Loucy (cell line): ENCODE results near the gene ZIC4.

Experiments used
- H2AFZ ChIP-seq: fragments of 200-600 bp; sonication (generic); 2 replicates; pipeline ENCODE4 v1.6.0; 2016; ENCODE audit warnings: antibody characterized with exemption, mild to moderate bottlenecking, low read length, moderate library complexity
- H3F3A ChIP-seq: fragments of 200-600 bp; 2 replicates; pipeline ENCODE4 v1.6.0; 2016; ENCODE audit warnings: antibody characterized with exemption, low read depth, mild to moderate bottlenecking
- H3K27me3 ChIP-seq: fragments of 200-600 bp; sonication (generic); 2 replicates; pipeline ENCODE4 v1.6.1; 2014; ENCODE audit warnings: low read length, mild to moderate bottlenecking; ENCODE audit not compliant: insufficient read depth, poor library complexity, severe bottlenecking
- H3K36me3 ChIP-seq: fragments of 200-600 bp; sonication (generic); 2 replicates; pipeline ENCODE4 v1.6.1; 2016; ENCODE audit warnings: low read length; ENCODE audit not compliant: insufficient read depth
- H3K4me1 ChIP-seq: fragments of 200-600 bp; sonication (generic); 2 replicates; pipeline ENCODE4 v1.5.1; 2014; ENCODE audit warnings: low read length, mild to moderate bottlenecking; ENCODE audit not compliant: insufficient read depth, poor library complexity, severe bottlenecking
- H3K4me2 ChIP-seq: fragments of 200-600 bp; sonication (generic); 2 replicates; pipeline ENCODE4 v1.6.0; 2014; ENCODE audit warnings: antibody characterized with exemption, low read length, low read depth, mild to moderate bottlenecking; ENCODE audit not compliant: poor library complexity, severe bottlenecking
- H3K4me3 ChIP-seq: fragments of 200-600 bp; sonication (generic); 2 replicates; pipeline ENCODE4 v1.5.1; 2014; ENCODE audit warnings: low read length, mild to moderate bottlenecking, mixed read lengths; ENCODE audit not compliant: poor library complexity, severe bottlenecking
- H3K79me2 ChIP-seq: fragments of 200-600 bp; sonication (generic); 2 replicates; pipeline ENCODE4 v1.6.1; 2014; ENCODE audit warnings: low read length; ENCODE audit not compliant: insufficient read depth
- H3K9ac ChIP-seq: fragments of 200-600 bp; sonication (generic); 2 replicates; pipeline ENCODE4 v1.6.0; 2014; ENCODE audit warnings: mild to moderate bottlenecking, low read depth, low read length, moderate library complexity; ENCODE audit not compliant: poor library complexity, severe bottlenecking
- H3K9me2 ChIP-seq: fragments of 200-600 bp; sonication (generic); replicated peaks from 2 replicates; pipeline ENCODE4 v1.6.1; 2016; ENCODE audit warnings: low read depth, low read length, mixed read lengths
- H3K9me3 ChIP-seq: fragments of 200-600 bp; sonication (generic); 2 replicates; pipeline ENCODE4 v1.6.1; 2014; ENCODE audit warnings: mild to moderate bottlenecking, antibody characterized with exemption, low read length, low read depth; ENCODE audit not compliant: insufficient read depth
- H4K20me1 ChIP-seq: fragments of 200-600 bp; sonication (generic); 2 replicates; pipeline ENCODE4 v1.6.0; 2014; ENCODE audit warnings: antibody characterized with exemption, low read length, mild to moderate bottlenecking; ENCODE audit not compliant: insufficient read depth, poor library complexity, severe bottlenecking
- EZH2phosphoT487 ChIP-seq: fragments of 200-600 bp; IDR thresholded peaks from 2 replicates; pipeline ENCODE4 v1.6.1; 2018; ENCODE audit warnings: antibody characterized with exemption, mild to moderate bottlenecking, moderate library complexity, borderline replicate concordance
- TF ChIP-seq, protein P1 (sequence below): fragments of 200-600 bp; sonication (generic); conservative IDR thresholded peaks from 2 replicates; pipeline ENCODE4 v1.5.1; 2014; ENCODE audit warnings: mild to moderate bottlenecking, antibody characterized with exemption, low read length

Gene ZIC4

DNA sequence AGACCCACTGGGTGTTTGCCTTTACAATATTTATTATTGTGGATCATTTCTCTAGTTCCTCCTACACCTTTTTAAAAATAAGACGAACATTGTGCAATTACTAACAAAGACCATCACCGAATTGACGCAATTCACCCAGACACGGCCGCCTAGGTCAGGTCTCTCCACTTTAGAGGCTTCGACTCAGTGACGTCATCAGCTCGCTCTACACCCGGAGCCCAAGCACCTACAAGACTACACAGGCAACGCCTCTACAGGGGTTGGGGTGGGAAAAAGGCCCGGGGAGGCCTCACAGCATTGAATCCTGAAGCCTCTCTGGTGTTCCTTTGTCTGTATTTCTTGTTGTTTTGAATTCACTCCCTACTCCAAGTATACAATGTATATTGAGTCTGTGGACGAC, 16.6 kb downstream of the ZIC4 start:
- no peak for TF ChIP-seq EZH2phosphoT487
- TF ChIP-seq, protein P1, sequence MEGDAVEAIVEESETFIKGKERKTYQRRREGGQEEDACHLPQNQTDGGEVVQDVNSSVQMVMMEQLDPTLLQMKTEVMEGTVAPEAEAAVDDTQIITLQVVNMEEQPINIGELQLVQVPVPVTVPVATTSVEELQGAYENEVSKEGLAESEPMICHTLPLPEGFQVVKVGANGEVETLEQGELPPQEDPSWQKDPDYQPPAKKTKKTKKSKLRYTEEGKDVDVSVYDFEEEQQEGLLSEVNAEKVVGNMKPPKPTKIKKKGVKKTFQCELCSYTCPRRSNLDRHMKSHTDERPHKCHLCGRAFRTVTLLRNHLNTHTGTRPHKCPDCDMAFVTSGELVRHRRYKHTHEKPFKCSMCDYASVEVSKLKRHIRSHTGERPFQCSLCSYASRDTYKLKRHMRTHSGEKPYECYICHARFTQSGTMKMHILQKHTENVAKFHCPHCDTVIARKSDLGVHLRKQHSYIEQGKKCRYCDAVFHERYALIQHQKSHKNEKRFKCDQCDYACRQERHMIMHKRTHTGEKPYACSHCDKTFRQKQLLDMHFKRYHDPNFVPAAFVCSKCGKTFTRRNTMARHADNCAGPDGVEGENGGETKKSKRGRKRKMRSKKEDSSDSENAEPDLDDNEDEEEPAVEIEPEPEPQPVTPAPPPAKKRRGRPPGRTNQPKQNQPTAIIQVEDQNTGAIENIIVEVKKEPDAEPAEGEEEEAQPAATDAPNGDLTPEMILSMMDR = no peak
- no peaks in the 10 kb centered on the region for H4K20me1 ChIP-seq
- H3K4me2 ChIP-seq = no peak overlapping the region
- no peak overlapping the region for H2AFZ ChIP-seq
- H3K79me2 ChIP-seq = no peaks in the 10 kb centered on the region
- H3K36me3 ChIP-seq = no peaks in the 10 kb centered on the region
- H3K27me3 ChIP-seq = no peaks in the 10 kb centered on the region
- no peaks in the 10 kb centered on the region for H3F3A ChIP-seq
- H3K9ac ChIP-seq = no peak overlapping the region
- H3K4me3 ChIP-seq = no peak overlapping the region
- H3K9me2 ChIP-seq = no peaks in the 10 kb centered on the region
- H3K9me3 ChIP-seq = no peaks in the 10 kb centered on the region
- no peaks in the 10 kb centered on the region for H3K4me1 ChIP-seq

DNA sequence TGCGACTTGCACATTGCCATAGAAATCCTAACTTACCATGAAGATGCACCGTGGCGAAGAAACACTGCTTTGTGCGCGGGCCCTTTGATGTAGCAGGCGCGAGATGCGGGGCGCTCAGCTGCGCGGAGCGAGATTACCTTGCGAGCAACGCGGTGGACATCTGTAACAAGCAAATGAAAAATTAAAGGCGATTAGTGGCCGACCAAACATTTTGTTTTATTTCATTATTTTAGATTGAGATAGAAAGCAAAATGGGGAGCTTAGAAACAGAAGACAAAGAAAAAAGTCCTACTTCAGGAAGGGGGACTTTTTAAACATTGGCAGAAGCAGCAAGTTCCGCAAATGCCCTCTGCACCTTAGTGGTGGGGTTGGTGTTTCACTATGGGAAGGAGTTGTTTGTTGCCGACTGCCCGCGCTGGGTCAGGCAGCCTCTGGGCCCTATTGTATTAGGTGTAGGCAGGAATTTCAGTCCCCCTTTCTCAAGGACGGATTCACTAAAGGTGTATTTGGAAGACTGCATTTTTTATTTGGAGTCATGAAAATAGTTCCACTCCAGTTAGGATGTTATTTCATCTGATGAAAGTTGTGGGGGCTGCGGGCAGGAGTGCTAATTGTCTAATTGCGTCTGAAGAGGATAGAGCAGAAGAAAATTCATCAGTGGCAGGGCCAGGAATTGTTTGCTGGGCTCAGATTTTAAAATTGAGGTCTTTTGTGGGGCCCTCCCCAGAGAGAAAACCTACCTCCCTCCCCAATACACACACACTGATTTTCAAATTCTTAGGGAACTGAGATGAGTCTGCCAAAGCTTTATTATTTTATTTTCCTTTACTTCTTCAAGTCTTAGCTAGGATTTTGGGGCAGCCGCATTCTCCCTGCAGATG, 17.4 kb downstream of the ZIC4 start:
- H3K9me3 ChIP-seq = no peaks in the 10 kb centered on the region
- H3K4me2 ChIP-seq = no peak overlapping the region
- H3K4me1 ChIP-seq = no peaks in the 10 kb centered on the region
- no peaks in the 10 kb centered on the region for H3K27me3 ChIP-seq
- no peaks in the 10 kb centered on the region for H3F3A ChIP-seq
- no peaks in the 10 kb centered on the region for H3K9me2 ChIP-seq
- no peaks in the 10 kb centered on the region for H3K36me3 ChIP-seq
- no peak overlapping the region for H2AFZ ChIP-seq
- no peaks in the 10 kb centered on the region for H3K79me2 ChIP-seq
- no peaks in the 10 kb centered on the region for H4K20me1 ChIP-seq
- H3K9ac ChIP-seq = no peak overlapping the region
- TF ChIP-seq, protein P1 = no peak
- TF ChIP-seq EZH2phosphoT487 = no peak
- H3K4me3 ChIP-seq = no peak overlapping the region

DNA sequence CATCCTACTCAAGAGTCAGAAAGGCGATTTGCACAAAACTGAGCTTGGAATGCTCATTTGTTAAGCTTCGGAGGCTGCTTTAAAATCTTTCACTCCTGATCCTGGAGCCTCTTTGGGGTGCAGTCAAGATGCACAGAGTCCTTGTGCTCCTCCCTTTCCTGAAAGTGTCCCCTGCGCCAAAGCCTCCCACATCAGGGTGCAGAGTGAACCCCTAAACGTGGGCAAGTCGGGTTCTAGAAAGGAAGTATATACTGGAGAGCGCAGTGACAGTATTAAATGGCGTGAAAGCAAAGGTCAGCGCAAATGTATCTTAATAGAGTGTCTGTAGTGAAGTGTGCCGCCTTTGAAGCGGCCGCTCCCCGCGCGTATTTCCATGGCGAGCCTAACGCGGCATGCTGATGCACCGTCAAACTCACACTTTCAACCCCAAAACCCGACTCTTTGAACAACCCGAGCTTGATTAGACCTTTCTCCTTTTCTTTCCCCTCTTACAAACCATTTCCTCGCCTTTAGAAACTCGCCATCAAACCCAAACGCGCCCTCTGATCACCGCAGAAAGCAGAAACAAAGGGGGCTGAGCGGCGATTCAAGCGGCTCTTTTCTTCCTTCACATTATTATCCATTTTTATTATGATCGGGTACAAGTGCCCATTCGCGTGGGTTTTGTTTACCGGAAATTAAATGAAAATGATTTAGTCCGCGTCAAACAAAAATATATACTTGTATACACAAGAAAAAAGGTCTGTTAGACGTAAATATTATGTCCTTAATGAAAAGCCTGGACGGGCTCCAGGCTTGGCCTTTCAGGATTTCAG, 18.3 kb downstream of the ZIC4 start:
- Histone ChIP-seq H3K36me3 (no peaks in the 10 kb centered on the region), H3K9me2 (no peaks in the 10 kb centered on the region), H4K20me1 (no peaks in the 10 kb centered on the region), H3F3A (no peaks in the 10 kb centered on the region), H3K27me3 (no peaks in the 10 kb centered on the region), H3K9me3 (no peaks in the 10 kb centered on the region), H3K4me3 (no peak overlapping the region), H3K79me2 (no peaks in the 10 kb centered on the region), H3K4me1 (no peaks in the 10 kb centered on the region), H2AFZ (no peak overlapping the region), H3K4me2 (no peak overlapping the region), H3K9ac (no peak overlapping the region)
- TF ChIP-seq EZH2phosphoT487 = no peak
- TF ChIP-seq, protein P1 = no peak
